Kidney epithelial cell (primary cell): Measurements from ENCODE around the gene EFCAB9. TPM values are rescaled to one million over a fixed set of nuclear protein-coding genes. Genes with fewer than 3 reads are reported as not detected.
"Not testable (repeated sequence)": the region's sequence is repeated elsewhere in the genome, so short reads cannot be mapped to it uniquely, and the experiment has no call there.

ENCODE experiments used
- DNase-seq: peaks from one replicate; pipeline ENCODE4 v3.0.0-alpha.2; 2010; ENCODE audit warnings: low read depth
- H3K27me3 ChIP-seq: 2 replicates; pipeline ENCODE4 v1.6.0; 2011; ENCODE audit warnings: low read length; ENCODE audit not compliant: control insufficient read depth, insufficient read depth
- H3K36me3 ChIP-seq: 2 replicates; pipeline ENCODE4 v1.5.1; 2011; ENCODE audit warnings: low read length; ENCODE audit not compliant: control insufficient read depth, insufficient read depth
- H3K4me3 ChIP-seq: 2 replicates; pipeline ENCODE4 v1.5.1; 2011; ENCODE audit warnings: low read depth, mild to moderate bottlenecking, control low read depth, low read length
- CTCF ChIP-seq: IDR thresholded peaks from 2 replicates; pipeline ENCODE4 v1.5.1; 2011; ENCODE audit warnings: mild to moderate bottlenecking, moderate library complexity, low read length, control low read depth, inconsistent platforms; ENCODE audit not compliant: insufficient read depth, poor library complexity, severe bottlenecking
- total RNA-seq: library from RNA; depleted of rRNA; stranded (reverse); fragments of >200 nt; gene quantifications from 2 replicates; pipeline ENCODE4 v1.2.3, GENCODE V29; 2015

EFCAB9 gene
- total RNA-seq, 1 donor from 2014 or later, result not detected

GRCh38 chr5:172194985-172195774 is 1.2 kb downstream of the EFCAB9 start:
- TF ChIP-seq CTCF, result no peak
- DNase-seq, result no peak
- Histone ChIP-seq H3K4me3 (no peak overlapping the region), H3K27me3 (no peaks in the 10 kb centered on the region), H3K36me3 (no peaks in the 10 kb centered on the region)

- H3K4me3 ChIP-seq, DNase-seq, H3K36me3 ChIP-seq: not testable (repeated sequence)
Observed at GRCh38 chr5:172197775-172198174, 3.8 kb downstream of the EFCAB9 start.

GRCh38 chr5:172199446-172199845 is 5.5 kb downstream of the EFCAB9 start:
- DNase-seq, result no peak
- no peaks in the 10 kb centered on the region for H3K36me3 ChIP-seq
- no peaks in the 10 kb centered on the region for H3K27me3 ChIP-seq
- no peak overlapping the region for H3K4me3 ChIP-seq
- no peak for TF ChIP-seq CTCF

More at GRCh38 chr5:172197775-172198174, 3.8 kb downstream of the EFCAB9 start:
- H3K27me3 ChIP-seq, result not testable (repeated sequence)

GRCh38 chr5:172200476-172200875 is 6.5 kb downstream of the EFCAB9 start:
- H3K36me3 ChIP-seq, result no peaks in the 10 kb centered on the region
- H3K4me3 ChIP-seq, result no peak overlapping the region
- no peaks in the 10 kb centered on the region for H3K27me3 ChIP-seq
- no peak for DNase-seq
- no peak for TF ChIP-seq CTCF

- H3K27me3 ChIP-seq, DNase-seq, H3K4me3 ChIP-seq, H3K36me3 ChIP-seq: not testable (repeated sequence)
Observed at GRCh38 chr5:172205984-172206383, 12.0 kb downstream of the EFCAB9 start.

GRCh38 chr5:172207511-172207910 is 13.5 kb downstream of the EFCAB9 start:
- Histone ChIP-seq H3K36me3 (peaks cover 2% of the 10 kb centered on the region), H3K4me3 (no peak overlapping the region), H3K27me3 (no peaks in the 10 kb centered on the region)
- no peak for TF ChIP-seq CTCF
- no peak for DNase-seq

GRCh38 chr5:172209714-172210113 is 15.7 kb downstream of the EFCAB9 start:
- H3K4me3 ChIP-seq, result no peak overlapping the region
- no peaks in the 10 kb centered on the region for H3K27me3 ChIP-seq
- peaks cover 2% of the 10 kb centered on the region for H3K36me3 ChIP-seq
- TF ChIP-seq CTCF, result no peak
- DNase-seq, result no peak
